ENCODE data around the gene B4GALT2.

The B4GALT2 gene

DNA sequence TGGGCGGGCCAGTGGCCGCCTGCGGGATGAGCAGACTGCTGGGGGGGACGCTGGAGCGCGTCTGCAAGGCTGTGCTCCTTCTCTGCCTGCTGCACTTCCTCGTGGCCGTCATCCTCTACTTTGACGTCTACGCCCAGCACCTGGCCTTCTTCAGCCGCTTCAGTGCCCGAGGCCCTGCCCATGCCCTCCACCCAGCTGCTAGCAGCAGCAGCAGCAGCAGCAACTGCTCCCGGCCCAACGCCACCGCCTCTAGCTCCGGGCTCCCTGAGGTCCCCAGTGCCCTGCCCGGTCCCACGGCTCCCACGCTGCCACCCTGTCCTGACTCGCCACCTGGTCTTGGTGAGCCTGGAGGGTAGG is 2.1 kb downstream of the B4GALT2 start:
- H3K27me3 ChIP-seq (ENCODE audit: low read length): no peaks in the 10 kb centered on the region
- H3K4me2 ChIP-seq (ENCODE audit: low read depth, low read length, poor library complexity, severe bottlenecking): no peak overlapping the region
- H3K9me3 ChIP-seq (ENCODE audit: insufficient read depth, low read length): no peaks in the 10 kb centered on the region
- no peak overlapping the region for H3K9ac ChIP-seq (ENCODE audit: low read length)
- H4K20me1 ChIP-seq (ENCODE audit: low read depth, low read length): no peaks in the 10 kb centered on the region
- peaks cover 22% of the 10 kb centered on the region for H3K79me2 ChIP-seq (ENCODE audit: insufficient read depth, low read length)
- no peak overlapping the region for H2AFZ ChIP-seq (ENCODE audit: low read depth, low read length, severe bottlenecking)
- H3K4me3 ChIP-seq (ENCODE audit: insufficient read depth, low read length, poor library complexity, severe bottlenecking): no peak overlapping the region
- H3K9me2 ChIP-seq (replicated peaks; ENCODE audit: insufficient read depth, low read length): no peaks in the 10 kb centered on the region
- no peaks in the 10 kb centered on the region for H3K36me3 ChIP-seq (ENCODE audit: low read length)
- H3F3A ChIP-seq (ENCODE audit: insufficient read depth): peaks cover 21% of the 10 kb centered on the region
- TF ChIP-seq CTCF (IDR thresholded peaks at IDR 0.05; ENCODE audit: insufficient read depth, low read length, poor library complexity, severe bottlenecking) (no peak), EZH2phosphoT487 (conservative IDR thresholded peaks at IDR 0.05; ENCODE audit: low read length) (no peak)
- no peak overlapping the region for H3K27ac ChIP-seq (ENCODE audit: low read depth, low read length)

DNA sequence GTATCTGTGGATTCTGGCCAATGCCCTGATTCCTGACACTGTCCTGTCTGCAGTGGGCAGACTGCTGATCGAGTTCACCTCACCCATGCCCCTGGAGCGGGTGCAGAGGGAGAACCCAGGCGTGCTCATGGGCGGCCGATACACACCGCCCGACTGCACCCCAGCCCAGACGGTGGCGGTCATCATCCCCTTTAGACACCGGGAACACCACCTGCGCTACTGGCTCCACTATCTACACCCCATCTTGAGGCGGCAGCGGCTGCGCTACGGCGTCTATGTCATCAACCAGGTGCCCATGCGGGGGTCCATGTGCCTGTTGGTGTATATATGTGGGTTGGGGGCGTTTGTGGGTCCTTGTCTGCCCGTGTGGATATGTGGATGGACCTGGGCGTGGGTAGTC is 2.6 kb downstream of the B4GALT2 start:
- H3K27me3 ChIP-seq (ENCODE audit: low read length): no peaks in the 10 kb centered on the region
- H3K36me3 ChIP-seq (ENCODE audit: low read length): no peaks in the 10 kb centered on the region
- H3K4me3 ChIP-seq (ENCODE audit: insufficient read depth, low read length, poor library complexity, severe bottlenecking): no peak overlapping the region
- TF ChIP-seq CTCF (IDR thresholded peaks at IDR 0.05; ENCODE audit: insufficient read depth, low read length, poor library complexity, severe bottlenecking): no peak
- no peak overlapping the region for H3K9ac ChIP-seq (ENCODE audit: low read length)
- H3K27ac ChIP-seq (ENCODE audit: low read depth, low read length): no peak overlapping the region
- peaks cover 19% of the 10 kb centered on the region for H3K79me2 ChIP-seq (ENCODE audit: insufficient read depth, low read length)
- peaks cover 21% of the 10 kb centered on the region for H3F3A ChIP-seq (ENCODE audit: insufficient read depth)
- no peaks in the 10 kb centered on the region for H3K9me3 ChIP-seq (ENCODE audit: insufficient read depth, low read length)
- H4K20me1 ChIP-seq (ENCODE audit: low read depth, low read length): no peaks in the 10 kb centered on the region
- no peak overlapping the region for H2AFZ ChIP-seq (ENCODE audit: low read depth, low read length, severe bottlenecking)
- no peak overlapping the region for H3K4me2 ChIP-seq (ENCODE audit: low read depth, low read length, poor library complexity, severe bottlenecking)
- no peaks in the 10 kb centered on the region for H3K9me2 ChIP-seq (replicated peaks; ENCODE audit: insufficient read depth, low read length)

DNA sequence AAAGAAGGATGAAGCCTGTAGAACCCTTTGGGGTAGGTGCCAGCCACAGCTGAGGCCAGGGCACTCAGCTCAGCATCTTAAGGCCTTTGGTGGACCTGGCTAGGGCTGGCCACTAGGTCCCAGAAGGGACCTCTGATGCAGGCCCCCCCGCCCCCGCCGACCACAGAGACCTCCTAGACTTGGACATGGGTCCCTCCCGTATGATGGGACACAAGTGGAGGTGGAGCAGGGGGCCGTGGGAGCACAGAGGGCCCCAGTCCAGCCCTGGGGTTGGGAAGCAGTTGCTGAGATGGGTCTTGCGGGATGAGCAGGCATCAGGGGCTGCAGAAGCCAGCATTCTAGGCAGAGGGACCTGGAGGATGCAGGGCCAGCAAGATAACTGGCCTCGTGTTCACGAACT is 3.2 kb downstream of the B4GALT2 start:
- Histone ChIP-seq H3K4me3 (ENCODE audit: insufficient read depth, low read length, poor library complexity, severe bottlenecking) (no peak overlapping the region), H3K36me3 (ENCODE audit: low read length) (no peaks in the 10 kb centered on the region), H3K27me3 (ENCODE audit: low read length) (no peaks in the 10 kb centered on the region), H3K9me2 (replicated peaks; ENCODE audit: insufficient read depth, low read length) (no peaks in the 10 kb centered on the region), H3K4me2 (ENCODE audit: low read depth, low read length, poor library complexity, severe bottlenecking) (no peak overlapping the region), H3K9me3 (ENCODE audit: insufficient read depth, low read length) (no peaks in the 10 kb centered on the region), H4K20me1 (ENCODE audit: low read depth, low read length) (no peaks in the 10 kb centered on the region), H3K27ac (ENCODE audit: low read depth, low read length) (no peak overlapping the region), H3K9ac (ENCODE audit: low read length) (no peak overlapping the region), H3F3A (ENCODE audit: insufficient read depth) (peaks cover 15% of the 10 kb centered on the region), H2AFZ (ENCODE audit: low read depth, low read length, severe bottlenecking) (no peak overlapping the region), H3K79me2 (ENCODE audit: insufficient read depth, low read length) (peaks cover 19% of the 10 kb centered on the region)
- TF ChIP-seq EZH2phosphoT487 (conservative IDR thresholded peaks at IDR 0.05; ENCODE audit: low read length): no peak
- no peak for TF ChIP-seq CTCF (IDR thresholded peaks at IDR 0.05; ENCODE audit: insufficient read depth, low read length, poor library complexity, severe bottlenecking)

GRCh38 chr1:43982808-43983207 is 3.8 kb downstream of the B4GALT2 start:
- Histone ChIP-seq H2AFZ (ENCODE audit: low read depth, low read length, severe bottlenecking) (no peak overlapping the region), H3K79me2 (ENCODE audit: insufficient read depth, low read length) (peaks cover 19% of the 10 kb centered on the region), H3K36me3 (ENCODE audit: low read length) (no peaks in the 10 kb centered on the region), H4K20me1 (ENCODE audit: low read depth, low read length) (no peaks in the 10 kb centered on the region), H3K4me3 (ENCODE audit: insufficient read depth, low read length, poor library complexity, severe bottlenecking) (no peak overlapping the region), H3K9ac (ENCODE audit: low read length) (no peak overlapping the region), H3K9me3 (ENCODE audit: insufficient read depth, low read length) (no peaks in the 10 kb centered on the region), H3K27ac (ENCODE audit: low read depth, low read length) (no peak overlapping the region), H3F3A (ENCODE audit: insufficient read depth) (peaks cover 9% of the 10 kb centered on the region), H3K4me2 (ENCODE audit: low read depth, low read length, poor library complexity, severe bottlenecking) (no peak overlapping the region), H3K27me3 (ENCODE audit: low read length) (no peaks in the 10 kb centered on the region), H3K9me2 (replicated peaks; ENCODE audit: insufficient read depth, low read length) (no peaks in the 10 kb centered on the region)
- no peak for TF ChIP-seq EZH2phosphoT487 (conservative IDR thresholded peaks at IDR 0.05; ENCODE audit: low read length)
- no peak for TF ChIP-seq CTCF (IDR thresholded peaks at IDR 0.05; ENCODE audit: insufficient read depth, low read length, poor library complexity, severe bottlenecking)
